GM18498 (cell line): Measurements from ENCODE around the gene ZDHHC5.
A peak's percentile ranks its signal among the peaks of the same experiment; 100 is the strongest.

Experiments
- ATAC-seq: cut with Tn5 transposase; IDR thresholded peaks from one replicate; pipeline ENCODE4 v1.9.1; 2021; ENCODE audit warnings: mild to moderate bottlenecking, moderate library complexity; ENCODE audit not compliant: unreplicated experiment

Gene ZDHHC5

DNA sequence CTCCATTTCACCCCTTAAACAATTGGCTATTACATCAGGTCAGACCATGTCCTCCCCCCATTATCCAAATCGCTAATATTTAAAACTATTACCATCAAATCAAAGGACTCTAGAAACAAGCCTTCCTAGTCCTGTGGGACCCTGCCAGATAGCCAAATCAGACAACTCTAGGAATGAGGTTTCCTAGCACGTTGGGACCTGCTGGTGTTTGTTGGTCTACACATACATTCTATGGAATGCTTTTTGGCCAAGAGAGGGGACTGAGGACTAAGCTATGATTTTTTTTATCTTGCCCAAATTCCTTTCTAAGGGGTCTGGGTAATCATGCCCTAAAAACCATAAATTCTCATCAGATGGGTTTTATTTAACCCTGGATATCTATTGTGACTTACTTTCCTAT lies 59.3 kb downstream of the ZDHHC5 start:
- no peak for ATAC-seq

DNA sequence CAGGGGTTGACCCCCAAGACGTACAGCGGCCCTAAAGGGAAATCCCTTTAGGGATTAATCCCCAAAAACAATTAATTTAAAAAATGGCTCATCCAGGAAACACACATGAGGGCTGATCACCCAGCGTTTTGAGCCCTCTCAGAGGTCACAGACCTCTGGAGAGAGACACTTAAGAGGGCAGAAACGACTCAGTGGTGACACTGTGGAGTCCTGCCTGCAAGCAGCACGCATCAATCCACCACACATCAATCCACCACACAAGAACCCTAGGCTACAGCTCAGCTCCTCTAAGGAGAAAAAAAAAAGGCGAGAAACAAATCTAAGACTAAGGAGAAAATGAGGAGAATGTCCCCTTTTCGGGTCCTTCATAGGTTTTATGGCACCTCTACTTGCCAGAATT lies 60.9 kb downstream of the ZDHHC5 start:
- ATAC-seq, result no peak

DNA sequence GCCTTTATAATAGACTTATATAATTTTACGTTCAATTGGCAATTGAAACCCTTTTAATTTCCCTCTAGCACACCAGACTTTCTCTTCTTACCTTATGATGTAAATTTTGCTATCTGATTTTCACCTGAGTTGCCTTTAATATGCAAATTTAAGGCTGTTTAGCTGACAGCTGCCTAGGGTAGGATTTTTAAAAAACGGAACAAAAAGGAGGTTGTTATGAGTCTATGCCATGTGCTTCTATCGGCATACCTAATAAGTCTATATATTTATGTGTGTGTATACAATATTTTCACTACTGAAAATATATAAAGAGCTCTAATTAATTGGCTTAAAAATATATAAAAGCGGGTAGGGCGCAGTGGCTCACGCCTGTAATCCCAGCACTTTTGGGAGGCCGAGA lies 61.6 kb downstream of the ZDHHC5 start:
- no peak for ATAC-seq

DNA sequence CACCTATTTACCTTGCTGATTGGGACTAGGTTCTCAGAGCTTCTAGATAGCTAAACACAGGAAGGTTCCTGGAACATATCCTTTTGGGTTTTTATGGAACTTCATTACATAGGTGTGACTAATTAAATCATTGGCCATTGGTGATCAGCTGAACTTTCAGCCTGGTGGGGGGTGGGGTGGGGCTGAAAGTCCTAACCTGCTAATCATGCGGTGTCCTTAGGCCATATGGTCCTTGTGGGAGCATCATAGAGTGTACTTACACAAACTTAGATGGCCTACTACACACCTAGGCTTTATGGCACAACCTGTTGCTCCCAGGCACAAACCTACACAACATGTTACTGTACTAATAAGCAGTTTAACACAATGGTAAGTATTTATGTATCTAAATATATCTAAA lies 64.7 kb downstream of the ZDHHC5 start:
- no peak for ATAC-seq

DNA sequence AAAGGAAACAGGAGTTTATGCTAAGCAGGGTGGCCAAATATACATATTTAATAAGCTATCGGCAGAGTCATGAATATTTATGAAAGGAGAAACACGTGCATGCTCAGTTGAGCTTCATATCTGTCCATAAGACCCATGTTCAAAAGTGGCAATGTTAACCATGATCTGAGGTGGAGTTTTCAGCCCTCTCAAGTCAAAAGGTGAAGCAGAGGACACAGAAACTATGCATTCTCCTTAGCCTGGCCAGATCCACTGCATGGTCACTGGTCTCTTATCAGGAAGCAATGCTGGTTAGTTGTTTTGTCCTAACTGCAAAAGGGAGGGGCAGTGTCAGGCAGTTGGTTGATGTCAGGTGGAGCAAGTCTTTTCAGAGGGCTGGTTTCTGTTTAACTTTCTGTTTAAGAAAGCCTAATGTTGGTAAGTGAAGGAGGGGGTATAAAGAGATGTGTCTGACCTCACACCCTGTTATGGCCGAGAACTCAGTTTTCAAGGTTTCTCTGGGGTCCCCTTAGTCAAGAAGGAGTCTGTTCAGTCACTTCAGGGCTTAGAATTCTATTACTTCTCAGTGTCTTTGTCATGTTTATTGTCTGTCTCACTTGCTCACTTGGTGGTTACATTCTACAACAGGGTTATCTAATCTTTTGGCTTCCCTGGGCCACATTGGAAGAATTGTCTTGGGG lies 67.8 kb downstream of the ZDHHC5 start:
- peak; percentile 72 for ATAC-seq

GRCh38 chr11:57741132-57742086 lies 73.5 kb downstream of the ZDHHC5 start, which contains the start of gene SELENOH:
Gene SELENOH (plus strand): TSS chr11:57741491. CDS start chr11:57741596, 105 bp downstream.
- ATAC-seq, result peak; percentile 92

- ATAC-seq, result no peak
Observed at GRCh38 chr11:57742087-57742452, 74.2 kb downstream of the ZDHHC5 start.

GRCh38 chr11:57744357-57744756 lies 76.4 kb downstream of the ZDHHC5 start:
- no peak for ATAC-seq

- ATAC-seq, result no peak
Observed at GRCh38 chr11:57745206-57745605, 77.3 kb downstream of the ZDHHC5 start.

GRCh38 chr11:57746920-57747319 lies 79.0 kb downstream of the ZDHHC5 start:
- no peak for ATAC-seq
